ENCODE results near the gene BFSP1. TPM values are rescaled to one million over a fixed set of nuclear protein-coding genes. Genes with fewer than 3 reads are reported as not detected.

The BFSP1 gene
- total and polyA plus RNA-seq, 2 of the 8 experiments (the other 6 are each of a cell fraction or from before 2014, with no cell fraction given), result 1.5 to 2.5 TPM

DNA sequence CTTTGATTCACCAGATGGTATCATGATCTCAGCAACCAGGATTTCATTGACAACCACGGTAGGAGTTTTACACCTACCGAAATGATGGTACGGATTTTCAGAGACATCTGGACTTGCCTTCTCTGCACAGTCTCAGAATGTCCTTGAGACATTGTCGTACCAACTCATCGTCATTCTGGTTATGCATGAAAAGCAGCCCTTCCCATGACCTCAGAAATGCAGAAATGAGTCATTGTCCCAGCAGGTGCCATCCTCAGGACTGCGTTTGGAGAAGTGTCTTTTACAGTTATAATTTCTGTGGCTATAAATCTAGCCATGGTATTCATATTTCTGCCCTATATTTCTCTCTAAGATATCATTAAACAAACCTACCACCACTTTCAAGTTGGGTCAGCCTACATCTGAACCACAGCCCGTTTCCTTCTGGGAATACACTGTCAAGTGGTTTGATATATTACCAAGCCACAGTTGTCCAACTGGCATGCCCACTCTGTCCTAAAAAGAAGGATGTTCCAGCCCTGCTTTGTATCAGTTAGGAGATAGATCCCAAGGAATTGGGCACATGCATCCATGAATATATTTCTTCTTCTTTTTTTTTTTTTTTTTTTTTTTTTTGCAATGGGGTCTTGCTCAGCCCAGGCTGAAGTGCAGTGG is 7.5 kb upstream of the BFSP1 start (continued):
- no peak for TF ChIP-seq EP300 (IDR thresholded peaks at IDR 0.05; ENCODE audit: borderline replicate concordance in 1 of 2, low read depth in 2 of 2, low read length in 2 of 2)
- TF ChIP-seq SIN3A (conservative IDR thresholded peaks at IDR 0.05 in 1 of 2, IDR thresholded peaks at IDR 0.05 in 1 of 2; ENCODE audit: low read depth in 1 of 2, low read length in 2 of 2), result no peak
- no peak for TF ChIP-seq PHF8 (conservative IDR thresholded peaks at IDR 0.05; ENCODE audit: low read depth, low read length)
- TF ChIP-seq BRCA1 (IDR thresholded peaks at IDR 0.05; ENCODE audit: low read depth, low read length), result no peak
- TF ChIP-seq HDAC6 (IDR thresholded peaks at IDR 0.05; ENCODE audit: low read depth, low read length), result no peak
- TF ChIP-seq YY1 (IDR thresholded peaks at IDR 0.05; ENCODE audit: low read depth, low read length), result no peak
- TF ChIP-seq FOSL1 (IDR thresholded peaks at IDR 0.05; ENCODE audit: insufficient read depth, low read depth, low read length), result no peak
- no peak for TF ChIP-seq ZNF274 (IDR thresholded peaks at IDR 0.05; ENCODE audit: borderline replicate concordance, extremely low read depth, low read length)
